Testis (tissue), 2 donors: ENCODE data around the gene SIMC1.

Experiments used
- CTCF ChIP-seq, 3 experiments: fragments of 450-650 bp in 2 of 3; fragments of 200-600 bp in 1 of 3; sonication (generic) in 1 of 3; IDR thresholded peaks; one replicate each; pipeline ENCODE4 v1.5.1; 2016 to 2019; ENCODE audit warnings: antibody characterized with exemption in 3 of 3, mild to moderate bottlenecking in 2 of 3, moderate library complexity in 1 of 3
- POLR2A ChIP-seq: fragments of 450-650 bp; IDR thresholded peaks from one replicate; pipeline ENCODE4 v1.6.1; 2017; ENCODE audit warnings: antibody characterized with exemption, mild to moderate bottlenecking, moderate library complexity

- TF ChIP-seq POLR2A, result no peak
- TF ChIP-seq CTCF (IDR thresholded peaks at IDR 0.05), result no peak
Measured at GRCh38 chr5:176384366-176384930, 146.2 kb downstream of the SIMC1 start.
